Adrenal gland (tissue), 12 donors: ENCODE data around the gene ACOX3. TPM values are rescaled to one million over a fixed set of nuclear protein-coding genes. Genes with fewer than 3 reads are reported as not detected.

Experiments used
- DNase-seq, 7 donors: peaks; one replicate each; pipeline ENCODE4 v3.0.0-alpha.2; 2019 to 2020
- H3K27ac ChIP-seq, 5 donors: fragments of 200-600 bp; sonication (generic) in 4 of 5; 1 replicate in 3 of 5; 2 replicates in 2 of 5; pipeline versions ENCODE4 v1.5.1 to v1.8.0; 2016 to 2020; ENCODE audit warnings: mild to moderate bottlenecking in 1 of 5
- H3K27me3 ChIP-seq: fragments of 200-600 bp; 2 replicates; pipeline ENCODE4 v1.8.0; 2021
- H3K36me3 ChIP-seq, 2 donors: fragments of 200-600 bp; replicated peaks in 1 of 2; 1 replicate in 1 of 2; 2 replicates in 1 of 2; pipeline versions ENCODE4 v1.5.1 to v1.8.0; 2018 to 2022
- H3K4me1 ChIP-seq, 2 donors: fragments of 200-600 bp; replicated peaks in 1 of 2; 1 replicate in 1 of 2; 2 replicates in 1 of 2; pipeline versions ENCODE4 v1.5.1 to v1.8.0; 2018 to 2021
- H3K4me3 ChIP-seq, 4 donors: fragments of 200-600 bp; sonication (generic) in 3 of 4; one replicate each; pipeline ENCODE4 v1.5.1; 2016 to 2018
- H3K9me3 ChIP-seq, 3 donors: fragments of 200-600 bp; sonication (generic) in 1 of 3; replicated peaks in 1 of 3; 1 replicate in 2 of 3; 2 replicates in 1 of 3; pipeline versions ENCODE4 v1.5.1 to v1.8.0; 2016 to 2021
- POLR2A ChIP-seq, 2 donors: fragments of 450-650 bp; IDR thresholded peaks; one replicate each; pipeline ENCODE4 v1.6.1; 2017; ENCODE audit warnings: antibody characterized with exemption in 2 of 2, mild to moderate bottlenecking in 2 of 2, moderate library complexity in 1 of 2
- WGBS, 4 donors: extraction: QIAGEN DNeasy Blood & Tissue Kit in 2 of 4; methylation state at CpG; one replicate each; pipeline versions ENCODE4 v1.1.5 to v1.1.7; 2013 to 2017; 5-methylcytosine and 5-hydroxymethylcytosine counted together
- intact Hi-C, 2 donors: fragments of 100-400 bp; cut with DNase I; formaldehyde crosslinking; loops; one replicate each; pipeline versions ENCODE4 v1.14.1 to v1.15.0; 2022 to 2023
- polyA plus RNA-seq, 3 donors: library from polyadenylated mRNA; stranded (reverse); fragments of 200-250 nt in 2 of 3; fragments of 350-450 nt in 1 of 3; fragmentation: Illumina TruSeq in 1 of 3; extraction: RNeasy Lipid Tissue Mini Kit (QIAGEN cat#74804) in 1 of 3; gene quantifications; one replicate each; pipeline ENCODE4 v1.2.3, GENCODE V29; 2013 to 2014
- total RNA-seq, 9 donors: library from RNA; depleted of rRNA in 4 of 9; stranded (reverse); fragments of >200 nt in 4 of 9; fragments of 120-200 nt in 1 of 9; fragmentation: NEBNext Ultra II Directional in 1 of 9; extraction: Animal tissue kit (Norgen Biotek cat#: 25700) in 1 of 9; gene quantifications; one replicate each; pipeline versions ENCODE4 v1.1.0 to v1.2.4, GENCODE V29; 2013 to 2023
- TF ChIP-seq, protein P1 (sequence below), 6 experiments: fragments of 450-650 bp in 4 of 6; fragments of 200-600 bp in 2 of 6; sonication (generic) in 1 of 6; IDR thresholded peaks; 1 replicate in 5 of 6; 2 replicates in 1 of 6; pipeline versions ENCODE4 v1.5.1 to v1.8.0; 2016 to 2021; ENCODE audit warnings: antibody characterized with exemption in 6 of 6, mild to moderate bottlenecking in 2 of 6, moderate library complexity in 1 of 6
- donor health status: healthy with polysubstance abuse.
- donor health status: Bipolar disorder and iron deficiency.
- donor health status: DM: yes; HTN: yes; CAD: no.
- donor health status: DM: no; HTN: no; CAD: no.
- donor health status: DM: no; HTN: no; CAD: no.
- donor health status: DM: yes; HTN: yes; CAD: no.

ACOX3 gene
- total and polyA plus RNA-seq, 12 donors, result 10.4 to 44.2 (median 26.3) TPM

DNA sequence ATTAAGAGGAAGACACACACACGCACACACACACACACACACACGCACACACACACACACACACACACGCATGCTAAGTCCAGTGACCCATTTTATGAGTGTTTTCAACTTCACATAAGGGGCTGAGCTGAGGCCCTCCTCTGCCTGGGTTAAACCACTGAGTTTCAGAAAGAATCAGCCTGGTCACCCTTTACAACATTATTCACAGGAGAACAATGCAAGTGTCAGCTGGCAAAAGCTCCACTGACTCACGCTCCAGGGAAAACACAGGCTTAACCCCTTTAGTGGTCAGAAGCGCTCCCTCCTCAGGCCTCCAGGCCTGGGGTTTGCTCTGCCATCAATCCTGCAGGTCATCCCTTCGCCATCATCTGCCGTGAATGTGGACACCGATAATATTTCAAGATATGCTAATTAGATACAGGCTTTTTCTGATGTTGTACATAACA, 46.9 kb downstream of the ACOX3 start:
- H3K36me3 ChIP-seq, result peaks cover 0 to 13% of the 10 kb centered on the region in 2 donors
- WGBS, 4 donors, result 28 to 40% (median 29%) methylated on average over 8 of the region's 8 CpGs
- peak in 1 of 2 donors; percentile 35 for TF ChIP-seq POLR2A (IDR thresholded peaks at IDR 0.05)
- TF ChIP-seq, protein P1, sequence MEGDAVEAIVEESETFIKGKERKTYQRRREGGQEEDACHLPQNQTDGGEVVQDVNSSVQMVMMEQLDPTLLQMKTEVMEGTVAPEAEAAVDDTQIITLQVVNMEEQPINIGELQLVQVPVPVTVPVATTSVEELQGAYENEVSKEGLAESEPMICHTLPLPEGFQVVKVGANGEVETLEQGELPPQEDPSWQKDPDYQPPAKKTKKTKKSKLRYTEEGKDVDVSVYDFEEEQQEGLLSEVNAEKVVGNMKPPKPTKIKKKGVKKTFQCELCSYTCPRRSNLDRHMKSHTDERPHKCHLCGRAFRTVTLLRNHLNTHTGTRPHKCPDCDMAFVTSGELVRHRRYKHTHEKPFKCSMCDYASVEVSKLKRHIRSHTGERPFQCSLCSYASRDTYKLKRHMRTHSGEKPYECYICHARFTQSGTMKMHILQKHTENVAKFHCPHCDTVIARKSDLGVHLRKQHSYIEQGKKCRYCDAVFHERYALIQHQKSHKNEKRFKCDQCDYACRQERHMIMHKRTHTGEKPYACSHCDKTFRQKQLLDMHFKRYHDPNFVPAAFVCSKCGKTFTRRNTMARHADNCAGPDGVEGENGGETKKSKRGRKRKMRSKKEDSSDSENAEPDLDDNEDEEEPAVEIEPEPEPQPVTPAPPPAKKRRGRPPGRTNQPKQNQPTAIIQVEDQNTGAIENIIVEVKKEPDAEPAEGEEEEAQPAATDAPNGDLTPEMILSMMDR (IDR thresholded peaks at IDR 0.05), result peak in 3 of 6 experiments; percentile 15 to 39 (median 15)
- peak; percentile 65 to 91 (median 84) for DNase-seq
- peak overlapping the region; percentile 31 to 86 (median 74) for H3K27ac ChIP-seq
- H3K4me1 ChIP-seq, result peaks cover 16 to 33% of the 10 kb centered on the region in 2 donors
- H3K9me3 ChIP-seq, result no peaks in the 10 kb centered on the region
- H3K27me3 ChIP-seq, result no peaks in the 10 kb centered on the region
- intact Hi-C loops, result no loop called here
- peak overlapping the region in 1 of 4 donors; percentile 4 for H3K4me3 ChIP-seq

DNA sequence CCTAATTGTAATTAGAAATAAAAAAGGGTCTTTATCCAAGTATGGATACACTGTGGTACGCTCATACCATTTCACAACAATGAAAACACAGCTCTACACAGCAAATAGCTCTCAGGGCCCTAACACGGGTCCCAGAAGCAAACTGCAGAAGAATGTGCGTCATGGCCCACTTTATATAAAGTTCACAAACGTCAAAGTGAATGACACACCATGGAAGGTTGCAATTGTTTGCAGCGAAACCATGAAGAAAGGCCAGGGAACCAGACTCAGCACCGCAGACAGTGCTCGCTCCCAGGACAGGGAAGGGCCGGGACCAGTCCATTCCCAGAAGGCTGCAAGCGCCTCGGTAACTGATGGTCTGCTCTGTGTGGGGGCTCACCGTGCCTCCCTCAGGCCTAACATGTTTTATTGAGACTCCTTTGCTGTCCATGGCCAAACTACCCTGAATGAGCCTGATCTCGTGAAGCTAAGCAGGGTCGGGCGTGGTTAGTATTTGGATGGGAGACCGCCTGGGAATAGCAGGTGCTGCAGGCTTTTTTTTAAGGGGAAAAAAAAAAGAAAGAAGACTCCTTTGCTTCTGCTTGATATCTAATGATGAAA, 47.8 kb downstream of the ACOX3 start:
- Histone ChIP-seq H3K27ac (peak overlapping the region in 3 of 5 donors; percentile 11 to 77 (median 47)), H3K4me3 (no peak overlapping the region), H3K27me3 (no peaks in the 10 kb centered on the region), H3K4me1 (peaks cover 16 to 33% of the 10 kb centered on the region in 2 donors), H3K9me3 (no peaks in the 10 kb centered on the region), H3K36me3 (peaks cover 0 to 20% of the 10 kb centered on the region in 2 donors)
- no peak for TF ChIP-seq POLR2A (IDR thresholded peaks at IDR 0.05)
- TF ChIP-seq, protein P1 (IDR thresholded peaks at IDR 0.05), result no peak
- DNase-seq, result no peak
- intact Hi-C loops, result no loop called here
- WGBS, 4 donors, result 82 to 95% (median 91%) methylated on average over 12 to 15 of the region's 15 CpGs

DNA sequence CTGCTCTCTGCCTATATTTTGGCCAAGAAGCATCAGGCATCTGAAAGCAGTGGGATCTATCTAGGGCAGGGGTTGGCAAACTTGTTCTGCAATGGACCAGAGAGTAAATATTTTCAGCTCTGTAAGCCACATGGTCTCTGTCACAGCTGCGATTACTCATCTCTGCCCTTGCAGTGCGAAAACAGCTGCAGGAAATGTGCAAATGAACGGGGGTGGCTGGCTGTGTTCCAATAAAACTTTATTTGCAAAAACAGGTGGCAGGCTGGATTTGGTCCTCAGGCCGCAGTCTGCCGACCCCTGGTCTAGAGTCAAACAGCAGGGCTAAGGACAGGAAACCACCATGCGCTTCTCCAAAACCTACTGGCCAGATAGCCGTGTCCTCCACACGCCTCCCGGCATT, 48.6 kb downstream of the ACOX3 start:
- H3K36me3 ChIP-seq, result peaks cover 0 to 26% of the 10 kb centered on the region in 2 donors
- no peak for TF ChIP-seq POLR2A (IDR thresholded peaks at IDR 0.05)
- TF ChIP-seq, protein P1 (IDR thresholded peaks at IDR 0.05), result peak in 1 of 6 experiments; percentile 9
- WGBS, 4 donors, result 56 to 95% (median 73%) methylated on average over 6 to 9 of the region's 9 CpGs
- intact Hi-C loops, result no loop called here
- peaks cover 16 to 33% of the 10 kb centered on the region in 2 donors for H3K4me1 ChIP-seq
- H3K27ac ChIP-seq, result peak overlapping the region in 2 of 5 donors; percentile 11 to 47
- no peaks in the 10 kb centered on the region for H3K9me3 ChIP-seq
- H3K27me3 ChIP-seq, result no peaks in the 10 kb centered on the region
- peak in 6 of 7 donors; percentile 32 to 73 (median 54) for DNase-seq
- no peak overlapping the region for H3K4me3 ChIP-seq

DNA sequence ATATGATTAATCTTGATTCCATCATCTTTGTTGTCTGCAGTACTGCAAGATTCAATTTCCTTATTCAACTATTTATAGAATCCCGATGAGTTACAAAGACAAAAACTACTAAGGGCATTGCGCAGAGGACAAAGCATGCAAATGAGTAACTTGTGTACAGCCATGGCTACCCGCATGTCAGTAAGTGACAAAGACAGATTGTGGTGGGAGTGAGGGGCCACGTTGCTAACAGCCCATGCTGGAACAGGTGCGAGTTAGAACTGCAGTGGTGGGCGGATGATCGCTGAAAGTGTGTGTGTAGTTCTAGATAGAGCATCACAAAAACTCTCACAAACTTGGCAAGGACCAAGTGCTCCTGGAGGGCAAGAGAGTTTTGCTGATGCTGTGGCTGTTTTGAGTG, 49.5 kb downstream of the ACOX3 start:
- no peak for DNase-seq
- H3K9me3 ChIP-seq, result no peaks in the 10 kb centered on the region
- TF ChIP-seq, protein P1 (IDR thresholded peaks at IDR 0.05), result no peak
- TF ChIP-seq POLR2A (IDR thresholded peaks at IDR 0.05), result no peak
- peaks cover 0 to 31% of the 10 kb centered on the region in 2 donors for H3K36me3 ChIP-seq
- H3K4me3 ChIP-seq, result no peak overlapping the region
- no peak overlapping the region for H3K27ac ChIP-seq
- peaks cover 16 to 33% of the 10 kb centered on the region in 2 donors for H3K4me1 ChIP-seq
- 93 to 96% (median 96%) methylated on average over 7 of the region's 7 CpGs for WGBS, 4 donors
- intact Hi-C loops, result no loop called here
- H3K27me3 ChIP-seq, result no peaks in the 10 kb centered on the region
